Tibial nerve (tissue), 3 donors: ENCODE measurements around the gene GABRB2.

Source experiments
- CTCF ChIP-seq, 5 experiments: fragments of 200-600 bp in 3 of 5; fragments of 450-650 bp in 2 of 5; sonication (generic) in 3 of 5; IDR thresholded peaks; one replicate each; pipeline ENCODE4 v1.5.1; 2016 to 2019; ENCODE audit warnings: antibody characterized with exemption in 5 of 5, mild to moderate bottlenecking in 3 of 5, moderate library complexity in 2 of 5
- POLR2A ChIP-seq, 2 donors: fragments of 450-650 bp; IDR thresholded peaks; one replicate each; pipeline ENCODE4 v1.6.1; 2017; ENCODE audit warnings: antibody characterized with exemption in 2 of 2, mild to moderate bottlenecking in 2 of 2, moderate library complexity in 2 of 2

- TF ChIP-seq CTCF (IDR thresholded peaks at IDR 0.05), result no peak
- TF ChIP-seq POLR2A (IDR thresholded peaks at IDR 0.05), result no peak
These were observed 150.4 kb downstream of the GABRB2 start for GRCh38 chr5:161396171-161396570.
